GM21360 (cell line): Measurements from ENCODE around the gene AP5B1.

ENCODE experiments used
- ATAC-seq: cut with Tn5 transposase; IDR thresholded peaks from one replicate; pipeline ENCODE4 v1.9.1; 2021; ENCODE audit warnings: mild to moderate bottlenecking, moderate library complexity; ENCODE audit not compliant: unreplicated experiment

The AP5B1 gene, protein sequence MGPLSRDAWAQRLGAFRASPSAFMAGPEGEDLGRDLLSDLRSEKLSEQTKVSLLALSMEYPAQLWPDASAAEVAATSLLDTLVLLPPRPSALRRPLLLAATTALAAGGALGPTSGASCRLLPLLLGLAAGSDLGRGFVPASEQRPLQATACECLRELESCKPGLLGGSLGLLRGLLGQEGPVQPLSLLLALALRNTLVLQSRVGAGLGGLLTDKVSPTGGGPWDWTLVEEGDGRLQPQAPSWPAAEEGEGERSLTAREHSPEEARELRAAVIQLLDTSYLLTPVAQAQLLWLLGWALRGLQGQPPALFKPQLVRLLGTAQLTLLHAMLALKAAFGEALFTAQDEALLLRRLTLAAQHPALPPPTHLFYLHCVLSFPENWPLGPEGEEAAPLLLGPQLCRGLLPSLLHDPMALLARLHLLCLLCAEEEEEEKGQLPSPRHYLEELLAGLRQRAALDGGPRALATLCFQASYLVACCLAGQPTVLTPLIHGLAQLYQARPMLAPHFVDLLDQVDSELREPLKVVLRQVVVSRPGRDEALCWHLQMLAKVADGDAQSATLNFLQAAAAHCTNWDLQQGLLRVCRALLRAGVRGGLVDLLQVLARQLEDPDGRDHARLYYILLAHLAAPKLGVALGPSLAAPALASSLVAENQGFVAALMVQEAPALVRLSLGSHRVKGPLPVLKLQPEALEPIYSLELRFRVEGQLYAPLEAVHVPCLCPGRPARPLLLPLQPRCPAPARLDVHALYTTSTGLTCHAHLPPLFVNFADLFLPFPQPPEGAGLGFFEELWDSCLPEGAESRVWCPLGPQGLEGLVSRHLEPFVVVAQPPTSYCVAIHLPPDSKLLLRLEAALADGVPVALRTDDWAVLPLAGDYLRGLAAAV

DNA sequence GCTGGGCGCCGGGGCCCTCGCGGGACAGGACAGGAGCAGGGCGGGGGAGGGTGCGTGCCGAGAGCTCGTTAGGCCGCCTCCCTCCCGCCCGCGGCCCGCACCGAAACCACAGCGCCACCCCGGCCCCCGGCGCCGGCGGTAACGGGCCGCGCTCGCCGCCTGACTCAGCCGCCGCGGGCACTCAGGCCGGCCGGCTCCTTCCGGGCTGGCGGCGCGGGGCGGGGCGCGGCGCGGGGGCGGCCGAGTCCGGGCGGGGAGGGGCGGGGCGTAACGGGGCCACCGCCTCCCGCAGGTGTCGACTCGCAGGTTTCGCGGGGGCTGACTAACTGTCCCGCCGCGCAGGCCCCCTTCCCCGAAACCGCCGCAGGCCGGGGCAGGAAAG is at the start of gene AP5B1:
AP5B1 (minus strand) TSS at position 207 of the 382 bp plus-strand sequence. CDS start 385 bp downstream, outside the sequence.
- ATAC-seq, result peak; percentile 48

DNA sequence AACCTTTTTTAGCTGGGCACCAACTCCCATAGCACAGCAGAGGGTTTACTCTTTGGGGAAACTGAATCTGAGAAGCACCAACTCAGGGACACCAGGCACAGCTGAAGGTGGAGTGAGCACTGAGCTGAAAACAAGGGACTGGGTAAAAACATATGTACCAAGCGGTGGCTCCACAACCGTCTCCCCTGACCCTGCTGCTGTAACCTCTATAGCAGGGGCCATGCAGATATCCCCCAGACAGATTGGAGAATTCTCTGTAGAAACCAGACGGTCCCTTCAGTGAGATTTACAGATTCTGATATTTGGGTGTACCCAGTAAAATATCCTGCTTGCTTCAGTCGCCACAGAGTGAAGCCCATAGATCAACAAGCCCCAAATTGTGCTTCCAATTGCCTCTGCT is 48.7 kb upstream of the AP5B1 start:
- ATAC-seq, result no peak

DNA sequence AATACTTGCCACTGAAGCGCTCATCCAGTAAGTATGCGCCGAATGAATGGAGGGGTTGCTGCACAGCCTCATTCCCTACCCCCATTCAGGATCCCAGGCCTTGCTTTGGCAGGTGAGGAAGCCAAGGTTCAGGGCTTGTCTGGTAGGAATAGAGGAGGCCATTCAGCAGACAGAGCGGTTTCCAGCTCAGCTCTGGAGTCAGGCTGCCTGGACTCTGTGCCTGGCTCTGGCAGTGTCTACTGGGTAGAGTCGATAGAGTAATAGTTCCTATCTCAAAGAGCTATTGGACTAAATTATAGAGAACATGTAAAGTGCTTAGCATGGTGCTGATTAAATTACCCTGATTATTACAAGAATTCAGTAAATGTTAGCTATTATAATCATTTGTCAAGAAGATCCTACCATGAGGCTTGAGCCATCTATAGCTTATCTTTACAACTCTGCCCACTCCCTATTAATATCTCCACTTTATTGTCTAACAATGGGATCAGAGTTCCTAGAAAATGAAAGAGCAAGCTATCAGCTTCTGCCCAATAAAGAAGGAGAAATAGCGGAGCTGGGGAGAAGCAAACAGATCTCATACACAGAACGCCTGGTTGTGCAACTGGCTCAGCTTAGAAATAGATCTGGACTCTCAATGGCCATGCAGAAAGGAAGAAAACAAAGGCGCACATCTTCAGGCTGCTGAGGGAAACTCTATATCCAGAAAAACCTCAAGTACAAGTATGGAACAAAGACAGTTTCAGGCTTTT is 46.4 kb upstream of the AP5B1 start:
- ATAC-seq, result no peak

DNA sequence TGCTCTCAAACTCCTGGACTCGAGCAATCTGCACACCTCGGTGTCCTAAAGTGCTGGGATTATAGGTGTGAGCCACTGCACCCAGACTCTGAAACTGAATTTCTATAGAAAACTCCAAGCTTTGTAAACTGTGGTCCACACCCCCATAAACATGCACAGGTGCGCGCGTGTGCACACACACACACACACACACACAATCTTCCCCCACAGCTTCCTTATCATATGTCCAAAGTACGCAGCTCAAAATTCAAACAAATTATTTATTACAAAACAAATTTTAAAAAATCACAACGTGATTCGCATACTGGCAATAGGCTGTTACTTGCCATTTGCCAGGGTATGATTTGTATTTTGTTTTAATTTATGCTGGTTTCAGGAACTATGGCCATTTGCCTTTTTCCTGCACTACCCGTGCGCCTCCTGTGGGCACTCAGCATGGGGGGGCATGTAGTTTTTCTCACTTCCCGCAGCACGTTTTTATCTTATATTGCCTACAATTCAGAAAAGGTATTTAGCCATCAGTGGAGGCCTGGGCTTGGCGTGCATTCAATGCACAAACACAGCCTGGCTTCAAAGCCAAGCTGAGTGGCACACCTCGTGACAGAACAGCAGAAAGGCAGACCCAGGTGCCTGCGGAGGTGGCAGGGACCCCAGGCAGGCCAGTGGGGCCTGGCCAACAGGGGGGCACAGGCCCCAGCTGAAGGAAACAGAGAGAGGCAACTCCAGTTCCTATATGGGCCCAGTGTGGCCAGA is 42.2 kb upstream of the AP5B1 start:
- ATAC-seq, result no peak

DNA sequence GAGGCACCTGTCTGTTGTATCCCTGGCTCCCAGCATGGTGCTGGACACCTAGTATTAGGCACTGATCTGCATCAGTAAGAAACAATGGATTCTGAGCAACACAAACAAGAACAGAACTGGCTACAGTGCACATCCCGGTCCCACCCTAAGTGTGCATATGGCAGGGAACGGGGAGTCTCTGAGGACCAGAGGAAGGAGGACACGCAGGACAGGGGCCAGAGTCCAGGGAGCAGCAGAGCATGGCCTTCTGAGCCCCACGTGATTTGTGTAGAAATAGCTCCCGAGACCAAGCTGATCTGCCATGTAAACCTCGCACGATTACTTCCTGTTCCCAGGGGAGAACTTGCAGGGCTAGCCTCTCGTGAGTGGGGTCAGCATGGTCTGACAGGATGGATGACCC is 40.3 kb upstream of the AP5B1 start:
- ATAC-seq, result no peak

DNA sequence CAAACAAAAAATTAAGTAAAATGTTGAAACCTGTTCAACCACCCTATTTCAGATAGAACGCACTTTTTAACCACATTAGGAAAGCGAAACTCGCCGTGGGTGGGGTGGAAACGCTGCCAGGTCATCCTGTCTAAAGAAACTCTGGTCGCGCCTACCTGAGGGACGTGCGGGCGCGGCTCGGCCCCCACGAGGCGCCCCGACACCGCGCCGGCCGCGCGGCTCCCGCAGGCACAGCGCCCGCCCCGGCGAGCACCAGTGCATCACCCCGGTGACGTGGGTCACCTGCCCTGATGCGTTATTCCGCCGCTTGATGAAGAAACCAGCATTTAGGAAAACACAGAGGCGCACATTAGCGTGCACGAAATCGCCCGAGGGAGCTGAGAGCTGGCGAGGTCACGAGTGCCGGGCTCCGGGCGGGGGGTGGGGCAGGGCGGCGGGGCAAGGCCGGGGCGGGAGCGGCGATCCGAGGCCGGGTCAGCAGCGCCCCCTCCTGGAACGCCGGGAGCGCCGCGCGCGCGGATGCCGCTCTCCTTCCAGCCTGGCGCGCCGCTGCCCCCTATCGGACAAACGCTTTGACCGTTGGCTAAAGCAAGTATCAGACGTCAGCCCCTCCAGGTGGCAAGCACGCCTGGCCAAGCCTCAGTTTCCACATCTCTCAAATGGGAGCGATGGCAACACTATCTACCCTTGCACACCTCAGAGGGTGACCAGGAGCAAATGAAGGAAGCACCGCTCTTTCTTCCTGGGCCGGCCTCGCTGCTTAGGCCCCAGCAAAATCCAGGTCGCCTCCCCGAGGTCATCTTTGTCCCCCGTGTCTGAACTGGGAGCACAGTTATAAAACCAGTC is 37.3 kb upstream of the AP5B1 start:
- ATAC-seq, result peak; percentile 72

DNA sequence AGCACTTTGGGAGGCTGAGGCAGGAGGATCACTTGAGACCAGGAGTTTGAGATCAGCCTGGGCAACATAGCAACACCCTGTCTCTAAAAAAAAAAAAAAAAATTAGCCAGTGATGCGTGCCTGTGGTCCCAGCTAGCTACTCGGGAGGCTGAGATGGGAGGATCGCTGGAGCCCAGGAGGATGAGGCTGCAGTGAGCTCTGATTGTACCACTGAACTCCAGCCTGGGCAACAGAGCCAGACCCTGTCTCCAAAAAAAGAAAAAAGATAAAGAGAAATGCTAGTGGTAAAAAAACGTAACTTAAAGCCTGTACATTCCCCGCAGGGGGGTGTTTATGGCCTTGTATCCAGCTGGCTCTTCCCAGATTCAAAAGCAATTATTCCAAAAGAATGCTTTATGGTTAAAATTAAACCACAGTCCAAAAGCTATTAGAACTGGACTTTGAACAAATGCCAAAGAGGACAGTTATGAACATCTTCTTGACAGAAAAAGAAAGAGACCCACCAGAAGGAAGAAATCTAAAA is 36.6 kb upstream of the AP5B1 start:
- ATAC-seq, result no peak

DNA sequence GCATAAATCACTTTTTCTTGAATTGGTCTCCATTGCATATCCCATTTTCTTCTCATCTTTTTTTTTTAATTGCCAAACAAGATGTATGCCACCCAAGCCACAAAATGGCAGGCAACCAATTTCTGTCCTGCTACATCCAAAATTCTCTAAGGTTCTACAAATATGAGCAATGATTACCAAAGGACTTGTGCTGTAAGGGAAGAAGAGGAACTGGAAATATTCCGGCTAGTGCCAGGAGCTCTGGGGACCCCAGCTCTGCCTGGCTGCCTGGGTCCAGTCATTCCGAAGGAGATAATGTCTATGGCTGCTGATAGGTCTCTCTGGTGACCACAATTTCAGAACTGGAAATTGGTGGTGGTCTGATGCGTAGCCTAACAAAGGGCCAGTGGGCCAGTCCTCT is 35.9 kb upstream of the AP5B1 start:
- ATAC-seq, result no peak

DNA sequence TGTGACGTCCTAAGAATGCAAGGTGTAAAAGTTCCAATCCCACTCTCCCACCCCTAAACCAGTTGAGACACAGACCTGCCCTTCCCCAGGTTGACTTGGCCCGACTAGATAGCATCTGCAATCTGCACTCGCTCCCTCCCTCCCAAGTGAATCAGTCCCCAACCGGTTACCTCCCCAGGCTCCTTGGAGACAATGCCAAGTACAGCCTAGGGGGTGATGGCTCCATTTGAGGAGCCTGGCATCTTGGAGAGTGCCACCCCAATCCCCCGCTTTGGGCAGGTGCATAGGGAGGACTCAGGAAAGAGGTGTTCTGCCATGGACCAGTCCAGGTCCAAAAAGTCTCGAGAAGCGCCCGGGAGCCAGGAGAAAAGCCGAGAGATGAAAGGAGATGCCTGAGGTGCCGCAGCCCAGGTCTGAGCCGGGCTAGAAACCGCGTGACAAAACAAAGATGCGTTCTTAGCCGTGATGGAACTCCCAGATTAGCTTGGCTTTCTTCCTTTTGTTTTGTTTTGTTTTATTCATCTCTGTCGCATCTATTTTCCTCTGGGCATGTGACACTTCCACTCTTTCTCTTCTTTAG is 34.3 kb upstream of the AP5B1 start:
- no peak for ATAC-seq

DNA sequence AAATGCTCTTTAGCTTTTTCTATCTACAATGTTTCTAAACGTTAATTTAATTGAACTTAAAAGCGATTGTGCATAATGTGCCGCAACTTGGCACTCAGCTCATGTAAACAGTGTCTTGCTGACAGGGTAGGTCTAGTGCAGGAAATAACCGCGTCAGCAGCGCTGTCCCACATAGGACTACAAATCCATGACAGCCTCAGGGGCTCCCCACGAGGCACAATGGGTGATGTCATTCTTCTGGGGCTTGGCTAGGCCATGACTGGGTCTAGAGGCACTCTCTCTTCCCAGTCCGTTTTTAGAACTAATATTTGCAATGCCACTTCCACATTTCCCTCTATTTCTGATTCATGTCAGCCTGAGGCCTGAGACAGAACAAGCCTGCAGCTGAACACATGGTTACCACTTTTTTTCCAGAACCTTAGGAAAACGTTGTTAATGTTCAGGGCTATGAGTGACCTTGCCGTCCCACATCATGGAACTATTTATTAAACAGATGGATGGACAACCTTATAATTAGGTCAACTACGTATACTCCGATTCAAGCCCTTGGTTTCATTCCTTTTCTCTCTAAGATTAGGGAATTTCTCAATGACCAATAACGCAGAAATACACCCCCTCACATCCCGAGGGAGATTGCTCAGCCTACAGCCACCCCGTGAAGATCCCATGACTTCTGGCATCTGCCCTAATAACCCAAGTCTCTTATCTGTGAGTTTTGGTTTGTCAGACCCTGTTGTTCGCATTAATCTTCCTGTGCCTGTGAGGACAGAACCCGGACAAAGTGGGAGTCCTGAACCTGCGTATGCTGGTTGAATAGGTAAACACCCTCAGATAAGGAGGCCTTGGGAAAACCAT is 33.6 kb upstream of the AP5B1 start:
- ATAC-seq, result no peak

DNA sequence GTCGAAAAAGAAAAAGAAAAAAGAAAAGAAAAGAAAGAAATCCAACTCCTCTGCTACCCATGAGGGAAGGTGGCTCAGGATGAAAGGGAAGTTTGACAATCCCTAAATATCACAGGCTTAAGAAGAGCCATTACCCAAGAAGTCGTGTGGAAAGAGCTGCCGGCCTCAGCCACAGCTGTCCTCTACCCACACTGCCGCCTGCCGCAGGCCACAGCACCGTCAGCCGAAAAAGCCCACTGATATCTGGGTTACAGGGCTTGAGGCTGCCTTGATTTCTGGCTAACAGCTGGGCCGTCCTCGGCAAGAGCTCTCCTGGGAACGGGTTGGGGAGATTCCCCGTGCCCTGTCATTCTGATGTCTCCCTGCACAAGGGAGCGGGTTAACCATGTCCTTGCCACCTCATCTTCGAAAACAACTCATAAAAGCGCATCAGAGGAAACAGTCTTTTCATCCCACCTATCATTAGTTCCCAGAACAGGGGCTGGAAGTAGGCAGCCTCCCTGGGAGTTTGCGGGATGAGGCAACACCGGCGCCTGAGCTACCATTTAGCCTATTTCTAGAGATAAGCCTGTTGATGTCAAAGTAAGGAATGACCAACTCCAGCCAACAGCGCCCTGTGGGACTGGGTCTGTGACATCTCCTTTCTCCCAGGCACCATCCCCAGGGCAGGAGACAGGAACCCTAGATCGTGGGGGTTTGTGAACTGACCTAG is 31.1 kb upstream of the AP5B1 start:
- no peak for ATAC-seq

DNA sequence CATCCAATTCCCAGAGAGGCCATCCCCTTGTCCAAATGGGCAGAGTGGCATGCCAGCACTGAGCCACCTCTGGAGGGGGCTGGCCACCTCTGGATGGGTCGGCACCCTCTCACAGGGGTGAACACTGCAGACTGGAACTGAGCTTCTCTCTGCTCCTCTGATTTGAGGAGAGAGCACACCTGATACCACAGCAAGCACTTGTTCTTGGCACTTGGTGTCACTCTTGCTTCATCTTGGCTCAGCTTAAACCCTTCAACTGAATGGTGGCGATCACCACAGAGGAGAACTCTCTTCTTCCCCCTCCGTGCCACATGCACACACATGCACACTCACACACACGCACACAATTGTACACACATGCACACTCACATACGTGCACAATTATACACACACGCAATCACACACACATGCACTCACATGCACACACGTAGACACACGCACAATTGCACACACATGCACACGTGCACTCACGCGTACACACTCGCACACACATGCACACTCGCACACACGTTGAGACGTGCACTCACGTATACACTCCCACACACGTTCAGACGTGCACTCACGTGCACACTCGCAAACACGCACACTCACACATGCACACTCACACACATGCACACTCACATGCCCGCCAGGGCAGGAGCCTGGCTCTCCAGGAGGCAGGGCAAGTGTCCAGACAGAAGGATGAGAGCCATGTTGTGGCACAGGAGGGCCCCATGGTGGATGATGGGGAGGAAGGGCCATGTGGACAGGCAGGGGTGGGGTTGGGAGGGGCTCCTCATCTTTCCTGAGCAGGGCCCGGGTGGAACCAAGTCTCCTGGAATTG is 29.5 kb upstream of the AP5B1 start:
- ATAC-seq, result no peak

DNA sequence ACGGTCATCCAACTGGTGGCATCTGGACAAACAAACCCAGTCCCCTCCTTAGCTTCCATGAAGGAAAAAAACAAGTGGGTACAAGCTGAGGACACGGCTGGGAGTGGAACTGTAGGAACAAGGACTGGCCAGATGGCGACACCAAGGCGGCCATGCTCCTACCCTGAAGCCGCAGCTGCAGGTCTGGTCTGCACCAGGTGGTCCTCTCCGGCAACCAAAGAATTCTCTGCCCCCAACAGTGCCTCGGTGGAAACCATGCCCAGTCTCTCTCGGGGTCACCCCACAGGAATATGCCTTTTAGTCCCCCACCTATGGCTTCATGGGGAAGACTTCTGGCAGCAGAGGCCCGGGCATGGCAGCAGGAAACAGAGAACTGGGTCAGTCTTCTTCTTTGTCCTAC is 28.7 kb upstream of the AP5B1 start:
- ATAC-seq, result no peak

DNA sequence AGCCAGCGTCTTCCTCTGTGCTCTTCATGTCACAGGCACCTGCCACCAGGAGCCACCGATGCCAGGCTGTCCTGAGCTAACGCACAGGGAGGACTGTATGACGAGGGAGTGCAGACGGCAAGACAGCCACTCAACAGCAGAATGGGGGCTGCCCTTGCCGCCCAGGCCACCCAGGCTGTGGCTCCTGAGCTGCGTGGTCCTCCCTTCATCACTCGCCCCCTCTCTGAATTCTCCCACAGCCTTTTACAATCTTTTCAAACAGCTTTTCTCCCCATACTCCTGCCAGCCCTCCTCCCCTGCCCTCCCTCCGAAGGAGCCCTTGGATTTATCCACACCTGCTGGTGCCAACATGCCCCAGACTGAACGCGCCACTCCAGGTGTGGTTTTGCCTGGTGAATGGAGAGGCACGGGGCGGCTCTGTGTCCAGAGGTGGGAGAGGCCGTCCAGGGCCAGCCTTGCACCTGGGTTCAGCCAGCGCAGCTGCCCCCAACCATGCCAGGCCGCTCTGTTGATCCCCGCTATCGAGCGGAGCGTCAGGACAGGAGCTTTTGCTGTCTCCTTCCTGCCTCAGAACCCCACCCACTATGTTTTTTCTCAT is 28.1 kb upstream of the AP5B1 start:
- no peak for ATAC-seq

DNA sequence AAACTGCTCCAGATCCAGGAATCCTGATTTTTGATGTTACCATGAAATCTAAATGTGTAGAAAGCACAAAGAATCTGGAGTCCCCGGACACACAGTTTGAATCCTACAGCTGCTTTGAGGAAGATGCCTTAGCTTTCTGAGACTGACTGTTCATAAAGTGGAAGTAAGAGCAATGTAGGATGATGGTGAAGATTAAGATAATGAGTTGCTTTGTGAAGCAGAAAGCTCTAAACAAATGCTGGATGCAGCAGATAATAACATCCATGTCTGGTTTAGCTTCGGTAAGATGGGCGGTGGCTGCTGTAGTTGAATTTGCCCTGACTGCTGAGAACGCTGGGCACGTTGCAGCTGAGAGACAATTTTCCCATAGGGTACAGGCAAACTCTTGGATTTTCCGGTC is 26.2 kb upstream of the AP5B1 start:
- no peak for ATAC-seq

DNA sequence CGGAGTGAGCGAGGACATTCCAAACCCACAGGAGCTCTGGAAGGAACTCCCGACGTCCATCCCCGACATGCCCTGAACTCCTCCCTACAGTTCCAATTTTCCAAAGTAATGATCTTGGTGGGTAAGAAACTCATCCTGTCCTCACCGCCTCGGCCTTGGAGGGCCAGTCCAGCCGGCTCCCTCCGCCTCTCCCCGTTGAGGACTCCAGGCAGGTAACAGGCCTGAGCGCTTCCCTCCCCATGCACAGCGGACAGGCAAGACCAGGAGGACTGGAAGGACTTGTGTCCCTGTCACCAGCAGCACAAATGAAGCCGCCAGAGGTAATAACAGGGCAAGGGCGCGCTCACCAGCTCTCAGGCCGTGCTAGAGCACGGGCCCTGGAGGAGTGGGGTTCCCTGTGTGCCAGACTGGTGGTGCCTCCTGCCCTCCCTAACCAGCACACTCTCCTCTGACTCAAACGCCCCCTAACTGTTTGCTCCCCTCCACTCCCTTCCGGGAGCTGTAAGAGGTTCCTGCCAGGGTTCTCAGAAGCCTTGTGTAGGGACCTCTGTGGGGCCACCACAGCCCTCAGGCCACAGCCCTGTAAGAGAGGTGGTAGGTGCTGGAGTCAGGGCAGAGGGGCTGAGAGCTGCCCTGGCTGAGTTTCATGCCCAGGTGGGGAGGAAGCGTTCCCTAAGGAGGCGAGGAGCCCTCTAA is 23.2 kb upstream of the AP5B1 start:
- ATAC-seq, result no peak
